ENCODE data around the gene ZNF536.

- no peak for TF ChIP-seq CTCF (optimal IDR thresholded peaks at IDR 0.05 in 1 of 3, IDR thresholded peaks at IDR 0.05 in 1 of 3, conservative IDR thresholded peaks at IDR 0.05 in 1 of 3; ENCODE audit: extremely low read depth in 1 of 3, insufficient read depth in 2 of 3, low read length in 3 of 3)
- TF ChIP-seq EZH2 (IDR thresholded peaks at IDR 0.05; ENCODE audit: low read length), result no peak
These were observed 192.4 kb downstream of the ZNF536 start for GRCh38 chr19:30564551-30565011.

Measured in keratinocyte (primary cell).